Liver (tissue), 3 donors: Measurements from ENCODE around the gene HIC2.

ENCODE experiments used
- CTCF ChIP-seq: fragments of 150-350 bp; IDR thresholded peaks from 2 replicates; pipeline ENCODE4 v1.5.1; 2017; ENCODE audit warnings: improper control_type of control experiment, low read depth, low read length; ENCODE audit not compliant: missing input control
- SP1 ChIP-seq: IDR thresholded peaks from 2 replicates; pipeline ENCODE4 v1.6.1; 2018; ENCODE audit warnings: antibody characterized with exemption, mild to moderate bottlenecking
- TAF1 ChIP-seq: conservative IDR thresholded peaks from 2 replicates; pipeline ENCODE4 v1.6.1; 2016; ENCODE audit warnings: antibody characterized with exemption, mild to moderate bottlenecking
- ZBTB33 ChIP-seq: IDR thresholded peaks from 2 replicates; pipeline ENCODE4 v1.6.1; 2016; ENCODE audit warnings: antibody characterized with exemption
- donor health status: healthy.
- donor health status: healthy.

GRCh38 chr22:21450858-21451353 lies 33.7 kb downstream of the HIC2 start:
- TF ChIP-seq TAF1 (no peak), CTCF (no peak), SP1 (no peak), ZBTB33 (no peak)
